H1 (cell line): Measurements from ENCODE around the gene TSHZ2. TPM values are rescaled to one million over a fixed set of nuclear protein-coding genes. Genes with fewer than 3 reads are reported as not detected.
A peak's percentile ranks its signal among the peaks of the same experiment; 100 is the strongest.

ENCODE experiments used
- CTCF ChIA-PET: fragments of 300-600 bp; sonication (Branson Sonifier 250); formaldehyde crosslinking; loops from one replicate; lab custom pipeline; 2021; ENCODE audit not compliant: partially characterized antibody; lab: Charles Lee
- POLR2A ChIA-PET: fragments of 300-600 bp; sonication (Branson Sonifier 250); formaldehyde crosslinking; loops from one replicate; lab custom pipeline; 2021; ENCODE audit warnings: inconsistent platforms; ENCODE audit not compliant: partially characterized antibody; lab: Charles Lee
- DNase-seq, 2 experiments: peaks; one replicate each; pipeline versions ENCODE4 v3.0.0 to v3.0.0-alpha.2; 2010 to 2022; ENCODE audit warnings: low spot score in 2 of 2, low read depth in 1 of 2, mixed read lengths in 1 of 2
- FAIRE-seq: peaks from 2 replicates; lab custom pipeline; 2011; peaks lifted over from hg19 to GRCh38; lab: Jason Lieb, UNC
- H2AFZ ChIP-seq: 2 replicates; pipeline ENCODE4 v1.8.1; 2012; ENCODE audit warnings: low read length, inconsistent platforms
- H2AK5ac ChIP-seq: 2 replicates; pipeline ENCODE4 v1.6.1; 2013; ENCODE audit warnings: low read depth, low read length
- H2BK120ac ChIP-seq: replicated peaks from 2 replicates; pipeline ENCODE3; 2013; ENCODE audit warnings: low read depth, low read length, inconsistent platforms
- H2BK12ac ChIP-seq: 2 replicates; pipeline ENCODE4 v1.6.1; 2013; ENCODE audit warnings: low read depth, low read length
- H2BK15ac ChIP-seq: 2 replicates; pipeline ENCODE4 v1.6.1; 2013; ENCODE audit warnings: low read length
- H2BK20ac ChIP-seq: 2 replicates; pipeline ENCODE4 v1.6.1; 2013; ENCODE audit warnings: low read length
- H2BK5ac ChIP-seq: 2 replicates; pipeline ENCODE4 v1.6.1; 2013; ENCODE audit warnings: low read depth, low read length
- H3K14ac ChIP-seq: 2 replicates; pipeline ENCODE4 v1.6.1; 2013; ENCODE audit warnings: inconsistent platforms; ENCODE audit not compliant: insufficient read length
- H3K18ac ChIP-seq: 2 replicates; pipeline ENCODE4 v1.6.1; 2013; ENCODE audit warnings: low read length; ENCODE audit errors: extremely low read depth
- H3K23ac ChIP-seq: 2 replicates; pipeline ENCODE4 v1.6.1; 2013; ENCODE audit warnings: inconsistent platforms; ENCODE audit not compliant: insufficient read length
- H3K23me2 ChIP-seq: 2 replicates; pipeline ENCODE4 v1.6.1; 2013; ENCODE audit warnings: low read depth, low read length
- H3K27ac ChIP-seq: 2 replicates; pipeline ENCODE4 v1.6.1; 2011; ENCODE audit warnings: low read depth, low read length, inconsistent platforms
- H3K27me3 ChIP-seq, 4 experiments: replicated peaks in 1 of 4; 1 replicate in 1 of 4; 2 replicates in 3 of 4; pipeline versions ENCODE4 v1.6.1 to v1.8.1; 2011 to 2013; ENCODE audit warnings: low read length in 3 of 4, mild to moderate bottlenecking in 3 of 4, inconsistent platforms in 2 of 4, mixed read lengths in 2 of 4, moderate library complexity in 1 of 4; ENCODE audit not compliant: control insufficient read depth in 3 of 4, insufficient read depth in 3 of 4; ENCODE audit errors: extremely low read depth in 1 of 4
- H3K36me3 ChIP-seq, 4 experiments: 2 replicates each; pipeline versions ENCODE4 v1.6.1 to v1.8.1; 2011 to 2013; ENCODE audit warnings: mild to moderate bottlenecking in 4 of 4, low read length in 3 of 4, moderate library complexity in 2 of 4, control low read depth in 1 of 4, inconsistent platforms in 1 of 4; ENCODE audit not compliant: insufficient read depth in 4 of 4, control insufficient read depth in 2 of 4
- H3K4ac ChIP-seq: replicated peaks from 2 replicates; pipeline ENCODE3; 2013; ENCODE audit warnings: low read length, low read depth, mixed read lengths, inconsistent platforms; ENCODE audit not compliant: insufficient read length
- H3K4me1 ChIP-seq, 4 experiments: replicated peaks in 1 of 4; 1 replicate in 1 of 4; 2 replicates in 3 of 4; pipeline versions ENCODE4 v1.6.1 to v1.8.1; 2011 to 2013; ENCODE audit warnings: low read length in 3 of 4, inconsistent platforms in 2 of 4, mixed read lengths in 1 of 4; ENCODE audit not compliant: insufficient read depth in 4 of 4, control insufficient read depth in 3 of 4
- H3K4me2 ChIP-seq, 2 experiments: 2 replicates each; pipeline versions ENCODE4 v1.6.1 to v1.8.1; 2011 to 2013; ENCODE audit warnings: low read depth in 2 of 2, low read length in 2 of 2, control low read depth in 1 of 2, inconsistent platforms in 1 of 2, mild to moderate bottlenecking in 1 of 2; ENCODE audit not compliant: insufficient read depth in 1 of 2
- H3K4me3 ChIP-seq, 4 experiments: fragments of 200-600, 300-600 bp in 1 of 4; sonication (generic), shearing (Covaris generic), sonication (Bioruptor Twin) in 1 of 4; 2 replicates each; pipeline versions ENCODE4 v1.5.1 to v1.8.1; 2011 to 2016; ENCODE audit warnings: low read length in 4 of 4, low read depth in 3 of 4, control low read depth in 2 of 4, inconsistent platforms in 2 of 4, mild to moderate bottlenecking in 2 of 4, mixed read lengths in 1 of 4, moderate library complexity in 1 of 4; ENCODE audit not compliant: insufficient read depth in 2 of 4; ENCODE audit errors: extremely low read depth in 1 of 4
- H3K56ac ChIP-seq: replicated peaks from 2 replicates; pipeline ENCODE3; 2013; ENCODE audit warnings: low read depth, mild to moderate bottlenecking, mixed read lengths, low read length, inconsistent platforms; ENCODE audit not compliant: insufficient read length
- H3K79me1 ChIP-seq: 2 replicates; pipeline ENCODE4 v1.6.1; 2013; ENCODE audit warnings: low read depth, low read length, control low read depth
- H3K79me2 ChIP-seq, 2 experiments: 2 replicates each; pipeline versions ENCODE4 v1.6.1 to v1.8.1; 2012 to 2013; ENCODE audit warnings: low read length in 2 of 2, mild to moderate bottlenecking in 2 of 2, inconsistent platforms in 1 of 2; ENCODE audit not compliant: insufficient read depth in 2 of 2, control insufficient read depth in 1 of 2
- H3K9ac ChIP-seq, 4 experiments: replicated peaks in 1 of 4; 1 replicate in 1 of 4; 2 replicates in 3 of 4; pipeline versions ENCODE4 v1.6.1 to v1.8.1; 2011 to 2013; ENCODE audit warnings: low read depth in 3 of 4, low read length in 3 of 4, control low read depth in 2 of 4, mild to moderate bottlenecking in 2 of 4, moderate library complexity in 2 of 4, inconsistent platforms in 1 of 4; ENCODE audit errors: extremely low read depth in 1 of 4
- H3K9me3 ChIP-seq, 2 experiments: 2 replicates each; pipeline versions ENCODE4 v1.6.1 to v1.8.1; 2012 to 2013; ENCODE audit warnings: mild to moderate bottlenecking in 2 of 2, moderate library complexity in 2 of 2, control low read depth in 1 of 2, inconsistent platforms in 1 of 2, low read depth in 1 of 2, low read length in 1 of 2, mixed read lengths in 1 of 2; ENCODE audit not compliant: insufficient read depth in 2 of 2
- H4K20me1 ChIP-seq, 2 experiments: replicated peaks in 1 of 2; 2 replicates each; pipeline versions ENCODE3 to v1.8.1; 2011 to 2013; ENCODE audit warnings: inconsistent platforms in 2 of 2, low read length in 2 of 2, mild to moderate bottlenecking in 1 of 2; ENCODE audit not compliant: insufficient read depth in 2 of 2, control insufficient read depth in 1 of 2
- H4K5ac ChIP-seq: 2 replicates; pipeline ENCODE4 v1.6.1; 2013; ENCODE audit warnings: low read length, low read depth, mixed read lengths, inconsistent platforms; ENCODE audit not compliant: insufficient read length
- H4K8ac ChIP-seq: 2 replicates; pipeline ENCODE4 v1.8.0; 2013; ENCODE audit warnings: mild to moderate bottlenecking, moderate library complexity, low read length, inconsistent platforms; ENCODE audit not compliant: insufficient read depth; ENCODE audit errors: extremely low read depth
- H4K91ac ChIP-seq: replicated peaks from 2 replicates; pipeline ENCODE3; 2013; ENCODE audit warnings: low read length, mixed read lengths, inconsistent platforms; ENCODE audit not compliant: insufficient read length
- CHD1 ChIP-seq: IDR thresholded peaks from 2 replicates; pipeline ENCODE4 v1.6.1; 2012; ENCODE audit warnings: low read depth, low read length, improper control_type of control experiment
- CREB1 ChIP-seq: IDR thresholded peaks from 2 replicates; pipeline ENCODE4 v1.6.1; 2012; ENCODE audit warnings: inconsistent platforms
- EGR1 ChIP-seq: IDR thresholded peaks from 2 replicates; pipeline ENCODE4 v1.6.1; 2011; ENCODE audit warnings: low read depth, low read length, borderline replicate concordance
- EZH2 ChIP-seq: fragments of 200-600 bp; sonication (generic); IDR thresholded peaks from 2 replicates; pipeline ENCODE4 v1.7.1; 2012; ENCODE audit warnings: low read depth, mild to moderate bottlenecking, moderate library complexity, low read length, inconsistent platforms; ENCODE audit not compliant: severe bottlenecking
- HDAC6 ChIP-seq: IDR thresholded peaks from one replicate; pipeline ENCODE4 v1.7.1; 2012; ENCODE audit warnings: low read depth, mild to moderate bottlenecking, inconsistent platforms, low read length, moderate library complexity
- NANOG ChIP-seq: IDR thresholded peaks from 2 replicates; pipeline ENCODE4 v1.6.1; 2011; ENCODE audit warnings: low read length, low read depth, mild to moderate bottlenecking, inconsistent platforms; ENCODE audit not compliant: insufficient read depth, poor library complexity, severe bottlenecking
- PHF8 ChIP-seq: fragments of 200-600 bp; sonication (generic); conservative IDR thresholded peaks from 2 replicates; pipeline ENCODE4 v1.7.1; 2012; ENCODE audit warnings: low read depth, mild to moderate bottlenecking, inconsistent platforms, low read length, moderate library complexity
- RFX5 ChIP-seq: IDR thresholded peaks from 2 replicates; pipeline ENCODE4 v1.6.1; 2011; ENCODE audit warnings: low read depth, low read length, improper control_type of control experiment, borderline replicate concordance
- SIRT6 ChIP-seq: IDR thresholded peaks from one replicate; pipeline ENCODE4 v1.7.1; 2012; ENCODE audit warnings: low read length, inconsistent platforms
- SP4 ChIP-seq: IDR thresholded peaks from 2 replicates; pipeline ENCODE4 v1.6.1; 2012; ENCODE audit warnings: low read length, inconsistent platforms
- TAF1 ChIP-seq: IDR thresholded peaks from 2 replicates; pipeline ENCODE4 v1.6.1; 2011; ENCODE audit warnings: mild to moderate bottlenecking, low read depth, low read length
- WGBS, 2 experiments: shearing (Covaris generic) in 1 of 2; methylation state at CpG; one replicate each; pipeline versions ENCODE4 v1.1.6 to v1.1.7; 2013 to 2015; ENCODE audit warnings: low lambda C conversion rate in 2 of 2, mixed read lengths in 2 of 2, inconsistent platforms in 1 of 2, low coverage in 1 of 2, missing lambda C conversion rate in 1 of 2; ENCODE audit not compliant: insufficient replicate concordance in 2 of 2, insufficient coverage in 1 of 2, insufficient read length in 1 of 2; ENCODE audit errors: extremely low coverage in 1 of 2, missing lambda C conversion rate in 1 of 2; 5-methylcytosine and 5-hydroxymethylcytosine counted together
- polyA plus RNA-seq, 7 experiments: library from polyadenylated mRNA; depleted of rRNA in 3 of 7; stranded (reverse) in 5 of 7; unstranded in 2 of 7; fragments of >200 nt in 5 of 7; fragments of 200-250 nt in 2 of 7; gene quantifications; 1 replicate in 5 of 7; 2 replicates in 1 of 7; 4 replicates in 1 of 7; pipeline versions ENCODE4 v1.2.1 to v1.2.3, GENCODE V29; 2011 to 2013; ENCODE audit warnings: missing spikeins in 2 of 7, mixed read lengths in 2 of 7
- total RNA-seq: library from RNA; stranded (reverse); fragmentation: NEBNext Ultra II Directional; extraction: Animal tissue kit (Norgen Biotek cat#: 25700); gene quantifications from 2 replicates; pipeline ENCODE4 v1.2.1, GENCODE V29; 2021
- TF ChIP-seq, protein P1 (sequence below): IDR thresholded peaks from 2 replicates; pipeline ENCODE4 v1.6.1; 2012; ENCODE audit warnings: inconsistent platforms
- TF ChIP-seq, protein P2 (sequence below): IDR thresholded peaks from 2 replicates; pipeline ENCODE4 v1.6.1; 2011; ENCODE audit warnings: low read length, improper control_type of control experiment

TSHZ2 gene
- total and polyA plus RNA-seq, 2 of the 8 experiments (the other 6 are each of a cell fraction or from before 2014, with no cell fraction given), result 0.14 to 0.30 TPM

DNA sequence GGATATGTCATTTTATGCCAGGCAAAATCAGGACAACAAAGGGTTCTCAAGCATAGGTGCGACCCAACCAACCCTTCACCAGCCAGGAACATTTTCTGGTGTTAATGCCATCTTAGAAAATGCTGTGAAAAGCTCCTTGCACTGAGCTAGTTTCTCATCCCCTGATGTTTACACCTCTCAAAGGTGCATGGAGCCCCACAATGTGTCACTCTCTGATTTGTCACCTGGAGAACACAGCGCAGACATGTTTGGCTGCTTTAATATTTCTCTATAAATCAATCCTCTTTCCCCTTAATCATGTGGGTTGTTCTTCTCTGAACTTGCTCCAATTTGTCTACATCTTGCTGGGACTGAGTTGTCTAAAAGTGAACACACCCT is 244.3 kb downstream of the TSHZ2 start:
- Histone ChIP-seq H2BK20ac (no peak overlapping the region), H2AFZ (no peak overlapping the region), H3K4me3 (peak overlapping the region in 1 of 4 experiments; percentile 34; a peak in 1 of 8 replicates), H4K91ac (no peak overlapping the region), H3K56ac (no peak overlapping the region), H3K18ac (no peak overlapping the region), H4K5ac (no peak overlapping the region), H3K4ac (no peak overlapping the region), H4K8ac (no peak overlapping the region), H3K23ac (no peak overlapping the region), H3K27me3 (peaks cover 0 to 4% (median 0%) of the 10 kb centered on the region in 4 experiments; a peak in 3 of 7 replicates), H2AK5ac (no peak overlapping the region), H2BK15ac (0 out of 2 replicates have a peak overlapping the region, but pooled peaks have one; percentile 1), H3K79me2 (no peaks in the 10 kb centered on the region), H2BK12ac (0 out of 2 replicates have a peak overlapping the region, but pooled peaks have one; percentile 3), H3K23me2 (no peaks in the 10 kb centered on the region), H2BK5ac (no peak overlapping the region), H3K79me1 (no peaks in the 10 kb centered on the region), H3K4me2 (peak overlapping the region; percentile 2 to 55; a peak in 2 of 4 replicates), H3K36me3 (peaks cover 0 to 5% (median 2%) of the 10 kb centered on the region in 4 experiments; a peak in 2 of 8 replicates), H3K4me1 (peaks cover 0 to 4% (median 2%) of the 10 kb centered on the region in 4 experiments; a peak in 3 of 7 replicates), H3K27ac (no peak overlapping the region), H3K9ac (no peak overlapping the region), H2BK120ac (no peak overlapping the region), H4K20me1 (no peaks in the 10 kb centered on the region), H3K14ac (no peak overlapping the region), H3K9me3 (peaks cover 9 to 12% of the 10 kb centered on the region in 2 experiments)
- FAIRE-seq, result no peak
- ChIA-PET POLR2A (no interaction called here), CTCF (interaction anchor here (0.6 to 5.9 kb wide), 23 partner anchors 8 to 905 kb away, joined by 3 to 40 read pairs (median 3); no protein-coding TSS in a partner anchor)
- no peak for DNase-seq
- TF ChIP-seq, protein P1, sequence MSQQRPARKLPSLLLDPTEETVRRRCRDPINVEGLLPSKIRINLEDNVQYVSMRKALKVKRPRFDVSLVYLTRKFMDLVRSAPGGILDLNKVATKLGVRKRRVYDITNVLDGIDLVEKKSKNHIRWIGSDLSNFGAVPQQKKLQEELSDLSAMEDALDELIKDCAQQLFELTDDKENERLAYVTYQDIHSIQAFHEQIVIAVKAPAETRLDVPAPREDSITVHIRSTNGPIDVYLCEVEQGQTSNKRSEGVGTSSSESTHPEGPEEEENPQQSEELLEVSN, result no peak
- no peak for TF ChIP-seq SP4
- TF ChIP-seq PHF8, result no peak
- no peak for TF ChIP-seq CHD1
- no peak for TF ChIP-seq EGR1
- TF ChIP-seq CREB1, result no peak
- TF ChIP-seq EZH2, result no peak
- no peak for TF ChIP-seq HDAC6
- no peak for TF ChIP-seq TAF1
- TF ChIP-seq, protein P2, sequence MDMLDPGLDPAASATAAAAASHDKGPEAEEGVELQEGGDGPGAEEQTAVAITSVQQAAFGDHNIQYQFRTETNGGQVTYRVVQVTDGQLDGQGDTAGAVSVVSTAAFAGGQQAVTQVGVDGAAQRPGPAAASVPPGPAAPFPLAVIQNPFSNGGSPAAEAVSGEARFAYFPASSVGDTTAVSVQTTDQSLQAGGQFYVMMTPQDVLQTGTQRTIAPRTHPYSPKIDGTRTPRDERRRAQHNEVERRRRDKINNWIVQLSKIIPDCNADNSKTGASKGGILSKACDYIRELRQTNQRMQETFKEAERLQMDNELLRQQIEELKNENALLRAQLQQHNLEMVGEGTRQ, result no peak
- no peak for TF ChIP-seq SIRT6
- TF ChIP-seq RFX5, result no peak
- TF ChIP-seq NANOG, result no peak
- 97% methylated on average over 2 of the region's 2 CpGs; no CpG with 5 or more reads in 1 of the 2 experiments for WGBS, 2 experiments
